Parathyroid adenoma (tissue), 2 donors: ENCODE data around the gene SPACA9.

Experiments used
- H2AFZ ChIP-seq: fragments of 300-600 bp; sonication (generic); one replicate; pipeline ENCODE4 v1.7.0; 2017; ENCODE audit warnings: antibody characterized with exemption, mild to moderate bottlenecking
- H3K27ac ChIP-seq: fragments of 300-600 bp; sonication (generic); one replicate; pipeline ENCODE4 v1.7.0; 2017
- H3K27me3 ChIP-seq: fragments of 300-600 bp; sonication (generic); one replicate; pipeline ENCODE4 v1.7.0; 2017; ENCODE audit warnings: low read length; ENCODE audit not compliant: control insufficient read depth, insufficient read depth
- H3K36me3 ChIP-seq: fragments of 300-600 bp; sonication (generic); one replicate; pipeline ENCODE4 v1.7.0; 2017; ENCODE audit warnings: low read length; ENCODE audit not compliant: control insufficient read depth, insufficient read depth
- H3K4me1 ChIP-seq: fragments of 300-600 bp; sonication (generic); one replicate; pipeline ENCODE4 v1.7.0; 2017; ENCODE audit warnings: control low read depth
- H3K4me2 ChIP-seq: fragments of 300-600 bp; sonication (generic); one replicate; pipeline ENCODE4 v1.7.0; 2017; ENCODE audit warnings: low read length
- H3K4me3 ChIP-seq: fragments of 300-600 bp; sonication (generic); one replicate; pipeline ENCODE4 v1.7.0; 2017; ENCODE audit warnings: low read depth, low read length
- H3K79me2 ChIP-seq: fragments of 300-600 bp; sonication (generic); one replicate; pipeline ENCODE4 v1.7.0; 2017; ENCODE audit warnings: control low read depth
- H3K9ac ChIP-seq: fragments of 300-600 bp; sonication (generic); one replicate; pipeline ENCODE4 v1.7.0; 2017; ENCODE audit warnings: mild to moderate bottlenecking
- H3K9me3 ChIP-seq: fragments of 300-600 bp; sonication (generic); one replicate; pipeline ENCODE4 v1.7.0; 2017; ENCODE audit warnings: low read length; ENCODE audit not compliant: control insufficient read depth
- CTCF ChIP-seq: fragments of 300-600 bp; sonication (generic); IDR thresholded peaks from one replicate; pipeline ENCODE4 v1.7.0; 2017; ENCODE audit warnings: antibody characterized with exemption, mild to moderate bottlenecking
- donor health status: primary hyperparathyroidism.

SPACA9 gene

GRCh38 chr9:132878695-132879456 is at the start of gene SPACA9:
TSS of gene SPACA9 (plus strand) at chr9:132878898. CDS start at chr9:132883948, 5,050 bp downstream.
- Histone ChIP-seq H3K27ac (peak within 1 kb of the TSS; percentile 80), H2AFZ (peak within 1 kb of the TSS; percentile 92), H3K79me2 (no peaks in the 10 kb centered on the region), H3K4me1 (no peaks in the 10 kb centered on the region), H3K4me2 (peak within 1 kb of the TSS; percentile 100), H3K36me3 (no peaks in the 10 kb centered on the region), H3K27me3 (no peaks in the 10 kb centered on the region), H3K9ac (peak within 1 kb of the TSS; percentile 28), H3K9me3 (no peaks in the 10 kb centered on the region), H3K4me3 (peak within 1 kb of the TSS; percentile 89)
- TF ChIP-seq CTCF: no peak

GRCh38 chr9:132832171-132832881 is 46.4 kb upstream of the SPACA9 start:
- Histone ChIP-seq H3K4me1 (no peaks in the 10 kb centered on the region), H3K79me2 (no peaks in the 10 kb centered on the region), H3K4me2 (no peak overlapping the region), H3K27ac (no peak overlapping the region), H3K4me3 (no peak overlapping the region), H3K27me3 (no peaks in the 10 kb centered on the region), H3K36me3 (no peaks in the 10 kb centered on the region), H3K9ac (no peak overlapping the region), H2AFZ (no peak overlapping the region), H3K9me3 (no peaks in the 10 kb centered on the region)
- TF ChIP-seq CTCF: no peak

- no peaks in the 10 kb centered on the region for H3K9me3 ChIP-seq
- H3K9ac ChIP-seq: no peak overlapping the region
- H3K36me3 ChIP-seq: no peaks in the 10 kb centered on the region
- no peak overlapping the region for H3K4me3 ChIP-seq
- H3K27ac ChIP-seq: no peak overlapping the region
- no peak overlapping the region for H2AFZ ChIP-seq
- H3K4me1 ChIP-seq: no peaks in the 10 kb centered on the region
- no peaks in the 10 kb centered on the region for H3K27me3 ChIP-seq
- no peak overlapping the region for H3K4me2 ChIP-seq
- TF ChIP-seq CTCF: no peak
- no peaks in the 10 kb centered on the region for H3K79me2 ChIP-seq
These were observed 45.1 kb upstream of the SPACA9 start for GRCh38 chr9:132833550-132834121.

GRCh38 chr9:132834343-132834742 is 44.4 kb upstream of the SPACA9 start:
- H3K9ac ChIP-seq: no peak overlapping the region
- H3K4me2 ChIP-seq: no peak overlapping the region
- no peaks in the 10 kb centered on the region for H3K36me3 ChIP-seq
- TF ChIP-seq CTCF: no peak
- no peaks in the 10 kb centered on the region for H3K4me1 ChIP-seq
- no peak overlapping the region for H2AFZ ChIP-seq
- no peaks in the 10 kb centered on the region for H3K79me2 ChIP-seq
- no peaks in the 10 kb centered on the region for H3K27me3 ChIP-seq
- H3K9me3 ChIP-seq: no peaks in the 10 kb centered on the region
- H3K4me3 ChIP-seq: no peak overlapping the region
- H3K27ac ChIP-seq: no peak overlapping the region
